DND-41 (cell line): Measurements from ENCODE around the gene TAS2R1.

Experiments used
- EZH2 ChIP-seq: IDR thresholded peaks from 3 replicates; pipeline ENCODE4 v1.6.1; 2012; ENCODE audit warnings: borderline replicate concordance, low read depth, mild to moderate bottlenecking, moderate library complexity, low read length, inconsistent platforms; ENCODE audit not compliant: severe bottlenecking
- TF ChIP-seq, protein P1 (sequence below): IDR thresholded peaks from 2 replicates; pipeline ENCODE4 v1.5.1; 2012; ENCODE audit warnings: borderline replicate concordance, low read length, moderate library complexity, mild to moderate bottlenecking; ENCODE audit not compliant: poor library complexity, severe bottlenecking; ENCODE audit errors: extremely low read depth

DNA sequence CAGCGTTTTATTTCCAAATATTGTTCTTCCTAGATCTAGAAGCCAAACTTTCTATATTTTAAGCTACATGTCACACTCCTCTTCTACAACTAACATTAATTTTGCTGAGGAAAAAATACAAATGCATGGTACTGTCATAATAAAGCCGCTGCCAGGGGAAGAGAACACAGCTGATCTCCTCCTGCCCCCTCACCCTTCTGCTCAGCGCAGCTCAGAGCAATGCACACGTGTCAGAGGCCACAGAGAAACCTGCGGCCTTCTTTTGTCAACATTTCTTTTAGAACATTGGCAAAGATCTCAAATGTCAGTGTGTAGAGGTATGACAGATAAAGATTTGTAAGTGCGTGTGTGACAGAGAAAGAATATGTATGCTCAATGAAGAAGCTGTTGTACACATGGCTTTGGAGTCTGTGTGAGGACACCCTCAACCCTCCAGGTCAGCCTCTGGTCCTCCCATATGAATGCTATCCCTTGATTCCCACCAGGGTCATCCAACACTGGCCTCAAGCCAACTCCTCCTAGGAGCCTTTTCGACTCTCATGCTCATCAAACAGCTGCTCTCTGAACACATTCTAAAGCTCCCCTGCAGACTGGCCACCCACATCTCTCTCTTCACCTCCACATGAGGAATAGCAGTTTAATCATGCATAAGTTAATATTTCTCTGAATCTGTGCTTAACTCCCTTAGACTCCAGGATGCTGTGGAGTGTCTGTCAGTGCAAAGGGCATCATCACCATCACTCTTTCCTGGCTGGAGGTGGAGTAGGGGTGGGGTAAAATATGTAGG, 40.9 kb downstream of the TAS2R1 start:
- TF ChIP-seq, protein P1, sequence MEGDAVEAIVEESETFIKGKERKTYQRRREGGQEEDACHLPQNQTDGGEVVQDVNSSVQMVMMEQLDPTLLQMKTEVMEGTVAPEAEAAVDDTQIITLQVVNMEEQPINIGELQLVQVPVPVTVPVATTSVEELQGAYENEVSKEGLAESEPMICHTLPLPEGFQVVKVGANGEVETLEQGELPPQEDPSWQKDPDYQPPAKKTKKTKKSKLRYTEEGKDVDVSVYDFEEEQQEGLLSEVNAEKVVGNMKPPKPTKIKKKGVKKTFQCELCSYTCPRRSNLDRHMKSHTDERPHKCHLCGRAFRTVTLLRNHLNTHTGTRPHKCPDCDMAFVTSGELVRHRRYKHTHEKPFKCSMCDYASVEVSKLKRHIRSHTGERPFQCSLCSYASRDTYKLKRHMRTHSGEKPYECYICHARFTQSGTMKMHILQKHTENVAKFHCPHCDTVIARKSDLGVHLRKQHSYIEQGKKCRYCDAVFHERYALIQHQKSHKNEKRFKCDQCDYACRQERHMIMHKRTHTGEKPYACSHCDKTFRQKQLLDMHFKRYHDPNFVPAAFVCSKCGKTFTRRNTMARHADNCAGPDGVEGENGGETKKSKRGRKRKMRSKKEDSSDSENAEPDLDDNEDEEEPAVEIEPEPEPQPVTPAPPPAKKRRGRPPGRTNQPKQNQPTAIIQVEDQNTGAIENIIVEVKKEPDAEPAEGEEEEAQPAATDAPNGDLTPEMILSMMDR: no peak
- no peak for TF ChIP-seq EZH2
